Mammary epithelial cell (primary cell): ENCODE measurements around the gene KCTD20.

Source experiments
- CTCF ChIP-seq, 2 donors: IDR thresholded peaks in 1 of 2; conservative IDR thresholded peaks in 1 of 2; 2 replicates each; pipeline ENCODE4 v1.5.1; 2011 to 2012; ENCODE audit warnings: inconsistent platforms in 2 of 2, low read length in 2 of 2, mild to moderate bottlenecking in 2 of 2, control low read depth in 1 of 2, low read depth in 1 of 2; ENCODE audit not compliant: insufficient read depth in 1 of 2; ENCODE audit errors: extremely low read depth in 1 of 2
- EZH2 ChIP-seq: IDR thresholded peaks from 2 replicates; pipeline ENCODE4 v1.6.1; 2012; ENCODE audit warnings: low read length, inconsistent platforms, borderline replicate concordance

- no peak for TF ChIP-seq CTCF (conservative IDR thresholded peaks at IDR 0.05 in 1 of 2, IDR thresholded peaks at IDR 0.05 in 1 of 2; ENCODE audit: extremely low read depth in 1 of 2, insufficient read depth in 1 of 2, low read depth in 1 of 2, low read length in 2 of 2)
- TF ChIP-seq EZH2: no peak
Observed at GRCh38 chr6:36441307-36441894, 1.4 kb upstream of the KCTD20 start.
